Smooth muscle cell (in vitro differentiated cells): ENCODE results near the gene LRRC8D. TPM values are rescaled to one million over a fixed set of nuclear protein-coding genes. Genes with fewer than 3 reads are reported as not detected.

Source experiments
- DNase-seq: peaks from one replicate; lab custom pipeline; 2025; ENCODE audit not compliant: unreplicated experiment; lab: John Stamatoyannopoulos, UW
- H2AFZ ChIP-seq: fragments of 200-600 bp; sonication (generic); 2 replicates; pipeline ENCODE4 v1.6.0; 2016; ENCODE audit warnings: antibody characterized with exemption, low read depth, mild to moderate bottlenecking
- H3F3A ChIP-seq: fragments of 200-600 bp; sonication (generic); 2 replicates; pipeline ENCODE4 v1.6.0; 2017; ENCODE audit warnings: antibody characterized with exemption, low read depth
- H3K27ac ChIP-seq: fragments of 200-600 bp; sonication (generic); 2 replicates; pipeline ENCODE4 v1.5.1; 2016; ENCODE audit warnings: low read depth, mild to moderate bottlenecking
- H3K27me3 ChIP-seq: fragments of 200-600 bp; sonication (generic); 2 replicates; pipeline ENCODE4 v1.6.1; 2016; ENCODE audit warnings: low read depth, mild to moderate bottlenecking
- H3K36me3 ChIP-seq: fragments of 200-600 bp; sonication (generic); 2 replicates; pipeline ENCODE4 v1.5.1; 2016; ENCODE audit warnings: low read depth
- H3K4me1 ChIP-seq: fragments of 200-600 bp; sonication (generic); 2 replicates; pipeline ENCODE4 v1.5.1; 2016; ENCODE audit warnings: low read depth
- H3K4me2 ChIP-seq: fragments of 200-600 bp; sonication (generic); 2 replicates; pipeline ENCODE4 v1.6.0; 2016; ENCODE audit warnings: mild to moderate bottlenecking
- H3K4me3 ChIP-seq: fragments of 200-600 bp; sonication (generic); 2 replicates; pipeline ENCODE4 v1.5.1; 2016; ENCODE audit warnings: mild to moderate bottlenecking
- H3K79me2 ChIP-seq: fragments of 200-600 bp; sonication (generic); 2 replicates; pipeline ENCODE4 v1.6.0; 2016; ENCODE audit warnings: low read depth, mild to moderate bottlenecking
- H3K9ac ChIP-seq: fragments of 200-600 bp; sonication (generic); 2 replicates; pipeline ENCODE4 v1.6.0; 2016; ENCODE audit warnings: low read depth
- H3K9me3 ChIP-seq: fragments of 200-600 bp; sonication (generic); replicated peaks from 2 replicates; pipeline ENCODE4 v1.5.1; 2016; ENCODE audit warnings: low read depth
- H4K20me1 ChIP-seq: fragments of 200-600 bp; sonication (generic); 2 replicates; pipeline ENCODE4 v1.6.0; 2016; ENCODE audit warnings: low read depth
- WGBS: methylation state at CpG from one replicate; pipeline ENCODE4 v1.1.7; 2016; ENCODE audit warnings: low lambda C conversion rate; 5-methylcytosine and 5-hydroxymethylcytosine counted together
- polyA plus RNA-seq: library from polyadenylated mRNA; unstranded; fragments of >200 nt; fragmentation: Nextera tagmentation; extraction: Ambion mirVana; gene quantifications from 2 replicates; pipeline ENCODE4 v1.2.1, GENCODE V29; 2016
- total RNA-seq: library from RNA; depleted of rRNA; stranded (reverse); fragments of >200 nt; gene quantifications from 2 replicates; pipeline ENCODE4 v1.2.3, GENCODE V29; 2014
- TF ChIP-seq, protein P1 (sequence below): fragments of 200-600 bp; sonication (generic); IDR thresholded peaks from 2 replicates; pipeline ENCODE4 v1.5.1; 2017; ENCODE audit warnings: borderline replicate concordance, mild to moderate bottlenecking, antibody characterized with exemption; ENCODE audit not compliant: insufficient read depth, poor library complexity, severe bottlenecking

Gene LRRC8D
- total and polyA plus RNA-seq, 2 experiments from 2014 or later, result 5.2 to 25.1 TPM

DNA sequence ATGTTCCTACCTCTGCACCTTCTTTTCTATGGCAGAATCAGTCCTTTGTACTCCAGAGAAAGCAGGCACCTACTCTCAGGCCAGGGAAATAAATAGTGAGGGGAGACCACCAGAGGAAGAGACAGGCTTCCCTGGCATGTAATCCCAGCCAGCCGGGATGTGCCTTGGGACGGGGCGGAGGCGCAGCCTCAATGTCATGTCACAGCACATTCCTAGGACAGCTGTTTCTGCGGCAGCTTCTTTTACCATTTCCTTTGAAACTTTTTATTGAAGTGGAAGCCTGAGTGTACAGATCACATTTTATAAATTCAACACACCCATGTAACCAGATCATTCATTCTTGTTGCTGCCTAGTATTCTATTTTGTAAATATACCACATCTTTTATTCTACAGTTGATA, 106.2 kb downstream of the LRRC8D start:
- Histone ChIP-seq H3K4me1 (no peaks in the 10 kb centered on the region), H2AFZ (no peak overlapping the region), H3K27ac (no peak overlapping the region), H3K79me2 (no peaks in the 10 kb centered on the region), H3K9ac (no peak overlapping the region), H4K20me1 (no peaks in the 10 kb centered on the region), H3K4me3 (no peak overlapping the region), H3F3A (no peaks in the 10 kb centered on the region), H3K9me3 (peaks cover 4% of the 10 kb centered on the region), H3K36me3 (peaks cover 8% of the 10 kb centered on the region), H3K27me3 (no peaks in the 10 kb centered on the region), H3K4me2 (no peak overlapping the region)
- WGBS, result 56% methylated on average over 5 of the region's 5 CpGs
- TF ChIP-seq, protein P1, sequence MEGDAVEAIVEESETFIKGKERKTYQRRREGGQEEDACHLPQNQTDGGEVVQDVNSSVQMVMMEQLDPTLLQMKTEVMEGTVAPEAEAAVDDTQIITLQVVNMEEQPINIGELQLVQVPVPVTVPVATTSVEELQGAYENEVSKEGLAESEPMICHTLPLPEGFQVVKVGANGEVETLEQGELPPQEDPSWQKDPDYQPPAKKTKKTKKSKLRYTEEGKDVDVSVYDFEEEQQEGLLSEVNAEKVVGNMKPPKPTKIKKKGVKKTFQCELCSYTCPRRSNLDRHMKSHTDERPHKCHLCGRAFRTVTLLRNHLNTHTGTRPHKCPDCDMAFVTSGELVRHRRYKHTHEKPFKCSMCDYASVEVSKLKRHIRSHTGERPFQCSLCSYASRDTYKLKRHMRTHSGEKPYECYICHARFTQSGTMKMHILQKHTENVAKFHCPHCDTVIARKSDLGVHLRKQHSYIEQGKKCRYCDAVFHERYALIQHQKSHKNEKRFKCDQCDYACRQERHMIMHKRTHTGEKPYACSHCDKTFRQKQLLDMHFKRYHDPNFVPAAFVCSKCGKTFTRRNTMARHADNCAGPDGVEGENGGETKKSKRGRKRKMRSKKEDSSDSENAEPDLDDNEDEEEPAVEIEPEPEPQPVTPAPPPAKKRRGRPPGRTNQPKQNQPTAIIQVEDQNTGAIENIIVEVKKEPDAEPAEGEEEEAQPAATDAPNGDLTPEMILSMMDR, result no peak
- no peak for DNase-seq

DNA sequence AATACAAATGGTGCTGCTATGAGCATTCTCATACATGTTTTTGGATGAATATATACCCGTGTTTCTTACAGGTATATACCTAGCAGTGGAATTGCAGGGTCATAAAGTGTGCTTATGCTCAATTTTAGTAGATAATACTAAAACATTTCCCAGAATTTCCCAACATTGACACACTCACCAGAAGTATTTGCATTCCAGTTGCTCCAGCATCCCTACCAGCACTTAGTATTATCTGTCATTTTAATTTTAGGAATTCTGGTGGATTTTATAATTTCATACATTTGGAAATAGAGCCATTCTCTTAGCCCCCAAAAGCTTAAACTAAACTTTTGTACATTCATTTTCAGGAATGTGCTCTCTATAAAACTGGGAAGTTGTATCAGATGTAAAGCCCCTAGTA, 106.6 kb downstream of the LRRC8D start:
- 97% methylated on average over 1 of the region's 1 CpG for WGBS
- H3K4me2 ChIP-seq, result no peak overlapping the region

DNA sequence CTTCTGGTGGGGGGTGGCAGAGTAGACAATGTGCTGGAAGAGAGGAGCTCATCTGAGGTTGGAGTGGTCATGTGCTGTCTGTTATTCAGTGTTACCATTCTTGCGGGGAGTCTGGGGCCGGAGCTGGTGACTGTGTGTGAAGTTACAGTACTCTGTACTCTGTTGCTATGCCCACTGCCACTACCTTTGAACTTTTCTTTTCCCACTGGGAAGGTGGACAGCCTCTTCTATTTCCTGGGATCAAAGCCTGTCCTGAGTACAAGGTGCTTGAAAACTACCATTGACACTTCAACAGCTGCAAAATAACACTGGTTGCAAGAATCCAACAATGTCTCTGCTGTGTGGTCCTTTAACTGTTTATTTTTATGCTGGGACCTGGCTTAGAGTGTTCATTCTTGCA, 107.7 kb downstream of the LRRC8D start:
- Histone ChIP-seq H4K20me1 (no peaks in the 10 kb centered on the region), H3K4me1 (no peaks in the 10 kb centered on the region), H3K4me2 (no peak overlapping the region), H3K4me3 (no peak overlapping the region), H3F3A (no peaks in the 10 kb centered on the region), H3K79me2 (no peaks in the 10 kb centered on the region), H3K9ac (no peak overlapping the region), H3K36me3 (peaks cover 8% of the 10 kb centered on the region), H2AFZ (no peak overlapping the region), H3K27me3 (no peaks in the 10 kb centered on the region), H3K27ac (no peak overlapping the region), H3K9me3 (peaks cover 4% of the 10 kb centered on the region)
- 100% methylated on average over 2 of the region's 2 CpGs for WGBS
- TF ChIP-seq, protein P1, result no peak
- DNase-seq, result no peak

More for the DNA sequence above, 106.6 kb downstream of the LRRC8D start:
- peaks cover 4% of the 10 kb centered on the region for H3K9me3 ChIP-seq
- H3K79me2 ChIP-seq, result no peaks in the 10 kb centered on the region
- no peaks in the 10 kb centered on the region for H3K4me1 ChIP-seq
- no peak for DNase-seq
- no peaks in the 10 kb centered on the region for H4K20me1 ChIP-seq
- H3K4me3 ChIP-seq, result no peak overlapping the region
- TF ChIP-seq, protein P1, result no peak
- peaks cover 8% of the 10 kb centered on the region for H3K36me3 ChIP-seq
- H3K27ac ChIP-seq, result no peak overlapping the region
- H3K9ac ChIP-seq, result no peak overlapping the region
- H3F3A ChIP-seq, result no peaks in the 10 kb centered on the region
- no peaks in the 10 kb centered on the region for H3K27me3 ChIP-seq
- no peak overlapping the region for H2AFZ ChIP-seq

DNA sequence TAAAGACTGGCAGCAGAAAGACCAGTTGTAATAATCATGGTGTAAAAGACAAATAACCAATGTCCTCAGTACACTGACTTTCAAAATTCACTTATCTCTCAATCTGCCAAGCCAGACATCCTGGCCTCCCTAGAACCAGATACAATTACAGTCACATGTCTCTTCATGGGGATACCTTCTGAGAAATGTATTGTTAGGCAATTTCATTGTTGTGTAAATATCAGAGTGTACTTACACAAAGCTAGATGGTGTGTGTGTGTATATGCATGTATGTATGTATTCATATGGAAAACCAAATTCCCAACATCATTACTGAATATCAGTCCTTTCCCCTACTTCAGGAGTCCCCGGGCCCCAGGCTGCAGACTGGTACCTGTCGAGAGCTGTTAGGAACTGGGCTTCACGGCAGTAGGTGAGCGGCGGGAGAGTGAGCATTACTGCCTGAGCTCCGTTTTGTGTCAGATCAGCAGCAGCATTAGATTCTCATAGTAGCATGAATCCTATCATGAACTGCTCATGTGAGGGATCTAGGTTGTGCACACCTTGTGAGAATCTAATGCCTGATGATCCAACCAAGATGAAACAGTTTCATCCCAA, 108.7 kb downstream of the LRRC8D start:
- Histone ChIP-seq H3K4me2 (no peak overlapping the region), H3K9me3 (no peaks in the 10 kb centered on the region), H3K27me3 (no peaks in the 10 kb centered on the region), H3K4me3 (no peak overlapping the region), H3K9ac (no peak overlapping the region), H3K36me3 (peaks cover 5% of the 10 kb centered on the region), H3F3A (no peaks in the 10 kb centered on the region), H3K79me2 (no peaks in the 10 kb centered on the region), H4K20me1 (no peaks in the 10 kb centered on the region), H3K27ac (no peak overlapping the region), H2AFZ (no peak overlapping the region), H3K4me1 (no peaks in the 10 kb centered on the region)
- no peak for DNase-seq
- TF ChIP-seq, protein P1, result no peak
- WGBS, result 90% methylated on average over 6 of the region's 6 CpGs
